Activated CD4-positive, alpha-beta T cell treated with anti-CD3 and anti-CD28 coated beads for 4 hours (primary cell): ENCODE data around the gene DPEP3.
A peak's percentile ranks its signal among the peaks of the same experiment; 100 is the strongest.
"Not testable (repeated sequence)": the region's sequence is repeated elsewhere in the genome, so short reads cannot be mapped to it uniquely, and the experiment has no call there.

Experiments
- DNase-seq, 2 donors: peaks; one replicate each; pipeline ENCODE4 v3.0.0-alpha.2; 2020

Gene DPEP3

GRCh38 chr16:67979955-67980678, at the start of gene DPEP3:
Gene DPEP3 (minus strand): TSS chr16:67980499. CDS start chr16:67980380, 119 bp downstream.
- no peak for DNase-seq

- no peak for DNase-seq
These were observed 48.7 kb upstream of the DPEP3 start for GRCh38 chr16:68028996-68029395.

GRCh38 chr16:68022728-68023537, 42.6 kb upstream of the DPEP3 start, which contains the start of the genes DDX28 and DUS2:
Gene DDX28 (minus strand): TSS chr16:68023232. CDS start chr16:68023202, 30 bp downstream.
Gene DUS2 (plus strand): TSS chr16:68023284. CDS start chr16:68038024, 14,740 bp downstream.
- peak; percentile 89 to 96 for DNase-seq

GRCh38 chr16:68022278-68022727, 42.0 kb upstream of the DPEP3 start:
- DNase-seq, result no peak

GRCh38 chr16:68021490-68021889, 41.2 kb upstream of the DPEP3 start:
- no peak for DNase-seq

- DNase-seq, result no peak
These were observed 38.9 kb upstream of the DPEP3 start for GRCh38 chr16:68019167-68019680.

GRCh38 chr16:68015681-68016080, 35.4 kb upstream of the DPEP3 start, which contains the start of gene DPEP2NB:
Gene DPEP2NB (minus strand): TSS chr16:68015911. CDS start chr16:68015770, 141 bp downstream.
- no peak for DNase-seq

- no peak for DNase-seq
These were observed 33.1 kb upstream of the DPEP3 start for GRCh38 chr16:68013440-68013839.

GRCh38 chr16:68009872-68010271, 29.6 kb upstream of the DPEP3 start:
- not testable (repeated sequence) for DNase-seq

GRCh38 chr16:68009157-68009735, 28.9 kb upstream of the DPEP3 start:
- DNase-seq, result no peak

- no peak for DNase-seq
These were observed 25.5 kb upstream of the DPEP3 start for GRCh38 chr16:68005786-68006286.

- DNase-seq, result no peak
These were observed 24.9 kb upstream of the DPEP3 start for GRCh38 chr16:68005211-68005610.

- DNase-seq, result no peak
These were observed 22.7 kb upstream of the DPEP3 start for GRCh38 chr16:68003031-68003430.

- DNase-seq, result no peak
These were observed 20.2 kb upstream of the DPEP3 start for GRCh38 chr16:68000450-68000849.

GRCh38 chr16:67999985-68000384, 19.7 kb upstream of the DPEP3 start:
- no peak for DNase-seq

GRCh38 chr16:67998779-67999688, 18.7 kb upstream of the DPEP3 start, which contains the start of gene DPEP2:
Gene DPEP2 (minus strand): TSS chr16:67999484. CDS start chr16:67993212, 6,272 bp downstream.
- not testable (repeated sequence) for DNase-seq

GRCh38 chr16:67998231-67998778, 18.0 kb upstream of the DPEP3 start:
- not testable (repeated sequence) for DNase-seq

GRCh38 chr16:67996666-67997065, 16.4 kb upstream of the DPEP3 start:
- no peak for DNase-seq

GRCh38 chr16:67995423-67995822, 15.1 kb upstream of the DPEP3 start:
- DNase-seq, result peak in 1 of 2 donors; percentile 32

- not testable (repeated sequence) for DNase-seq
These were observed 13.7 kb upstream of the DPEP3 start for GRCh38 chr16:67994040-67994408.
